Measurements from ENCODE around the gene BTK. TPM values are rescaled to one million over a fixed set of nuclear protein-coding genes. Genes with fewer than 3 reads are reported as not detected.

BTK gene
- total RNA-seq, 2 experiments from 2014 or later, result 0.21 to 0.58 TPM

DNA sequence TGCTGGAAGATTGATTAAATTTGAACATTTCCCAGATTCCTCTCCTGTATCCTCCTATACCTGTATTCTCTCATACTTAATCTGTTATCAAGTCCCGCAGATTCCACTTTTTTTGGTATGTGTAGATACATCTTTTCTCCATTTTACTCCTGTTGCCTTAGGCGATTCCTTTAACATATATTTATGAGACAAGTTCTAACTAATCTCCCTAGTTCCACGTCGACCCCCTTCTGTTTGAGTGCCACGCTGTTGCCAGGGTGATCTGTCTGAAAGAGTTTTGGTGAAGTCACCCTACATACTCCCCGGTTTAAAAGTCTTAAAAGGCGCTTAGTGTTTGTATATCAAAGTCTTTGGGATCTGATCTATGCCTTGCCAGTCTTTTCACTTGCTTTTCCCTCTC, 24.5 kb upstream of the BTK start:
- POLR2A ChIA-PET, result no interaction called here
- intact Hi-C loops (cut with micrococcal nuclease), result loop anchor here (10.0 kb wide), 2 partner anchors 674 to 1454 kb away; no protein-coding TSS in a partner anchor
- peaks cover 2% of the 10 kb centered on the region for H3K27me3 Mint-ChIP-seq

DNA sequence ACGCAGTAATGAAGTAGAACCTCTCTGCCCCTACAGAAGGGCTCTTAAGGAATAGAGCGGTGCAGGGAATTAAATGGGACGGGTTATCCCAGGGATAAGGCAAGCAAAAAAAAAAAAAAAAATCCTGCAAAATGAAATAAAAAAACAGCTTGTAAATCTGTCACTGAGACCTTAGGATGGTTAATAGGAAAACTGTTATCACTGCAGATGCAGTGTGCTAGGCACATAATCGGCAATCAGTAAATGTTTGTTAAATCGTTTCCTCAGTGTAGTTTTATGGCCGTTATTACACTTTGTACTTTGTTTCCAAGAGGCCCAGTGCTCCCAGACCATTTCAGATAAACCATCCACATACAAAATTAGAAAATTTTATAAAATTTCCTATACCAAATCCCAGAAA, 23.1 kb upstream of the BTK start:
- peak overlapping the region; percentile 89 for H3K4me3 Mint-ChIP-seq
- no peak for DNase-seq
- peaks cover 2% of the 10 kb centered on the region for H3K27me3 Mint-ChIP-seq
- CTCF ChIA-PET, result no interaction called here
- no peaks in the 10 kb centered on the region for H3K9me3 Mint-ChIP-seq
- intact Hi-C loops (cut with micrococcal nuclease), result loop anchor here (5.0 to 10.0 kb wide), 2 partner anchors 312 to 1246 kb away; partner anchors contain the start of genes CENPI and GPRASP1
- peaks cover 30% of the 10 kb centered on the region for H3K4me1 Mint-ChIP-seq (ENCODE audit: low read depth)
- peak overlapping the region; percentile 98 for H3K27ac Mint-ChIP-seq
- peaks cover 18% of the 10 kb centered on the region for H3K36me3 Mint-ChIP-seq
- POLR2A ChIA-PET, result interaction anchor here (0.6 kb wide), 1 partner anchor 14 kb away, joined by 3 read pairs; no protein-coding TSS in a partner anchor

More for the DNA sequence above, 24.5 kb upstream of the BTK start:
- H3K36me3 Mint-ChIP-seq, result peaks cover 16% of the 10 kb centered on the region
- H3K4me1 Mint-ChIP-seq (ENCODE audit: low read depth), result peaks cover 38% of the 10 kb centered on the region
- no peak for DNase-seq
- H3K4me3 Mint-ChIP-seq, result peak overlapping the region; percentile 58
- CTCF ChIA-PET, result no interaction called here
- H3K9me3 Mint-ChIP-seq, result no peaks in the 10 kb centered on the region
- peak overlapping the region; percentile 66 for H3K27ac Mint-ChIP-seq

DNA sequence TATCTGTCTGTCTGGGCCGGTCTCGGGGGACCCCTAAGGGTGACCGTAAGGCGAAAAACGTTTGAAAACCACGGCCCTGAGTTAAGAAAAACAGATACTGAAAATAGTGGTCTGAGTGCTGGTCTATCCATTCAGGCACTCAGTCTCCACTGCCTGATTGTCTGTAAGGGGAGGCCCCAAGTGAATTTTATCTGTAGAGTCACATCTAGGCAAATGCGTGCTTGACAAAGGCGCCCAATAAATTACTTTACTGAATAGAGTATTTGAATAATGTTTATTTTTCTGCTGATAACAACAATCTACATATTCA, 22.5 kb upstream of the BTK start:
- intact Hi-C loops (cut with micrococcal nuclease), result loop anchor here (1.0 to 10.0 kb wide), 6 partner anchors 10 to 1246 kb away; partner anchors contain the start of genes CENPI, GPRASP1, TIMM8A and ZMAT1
- Mint-ChIP-seq H3K36me3 (peaks cover 18% of the 10 kb centered on the region), H3K4me3 (peak overlapping the region; percentile 89), H3K9me3 (no peaks in the 10 kb centered on the region), H3K27me3 (peaks cover 2% of the 10 kb centered on the region), H3K27ac (peak overlapping the region; percentile 98), H3K4me1 (ENCODE audit: low read depth) (peaks cover 28% of the 10 kb centered on the region)
- DNase-seq, result no peak
- ChIA-PET POLR2A (no interaction called here), CTCF (no interaction called here)

DNA sequence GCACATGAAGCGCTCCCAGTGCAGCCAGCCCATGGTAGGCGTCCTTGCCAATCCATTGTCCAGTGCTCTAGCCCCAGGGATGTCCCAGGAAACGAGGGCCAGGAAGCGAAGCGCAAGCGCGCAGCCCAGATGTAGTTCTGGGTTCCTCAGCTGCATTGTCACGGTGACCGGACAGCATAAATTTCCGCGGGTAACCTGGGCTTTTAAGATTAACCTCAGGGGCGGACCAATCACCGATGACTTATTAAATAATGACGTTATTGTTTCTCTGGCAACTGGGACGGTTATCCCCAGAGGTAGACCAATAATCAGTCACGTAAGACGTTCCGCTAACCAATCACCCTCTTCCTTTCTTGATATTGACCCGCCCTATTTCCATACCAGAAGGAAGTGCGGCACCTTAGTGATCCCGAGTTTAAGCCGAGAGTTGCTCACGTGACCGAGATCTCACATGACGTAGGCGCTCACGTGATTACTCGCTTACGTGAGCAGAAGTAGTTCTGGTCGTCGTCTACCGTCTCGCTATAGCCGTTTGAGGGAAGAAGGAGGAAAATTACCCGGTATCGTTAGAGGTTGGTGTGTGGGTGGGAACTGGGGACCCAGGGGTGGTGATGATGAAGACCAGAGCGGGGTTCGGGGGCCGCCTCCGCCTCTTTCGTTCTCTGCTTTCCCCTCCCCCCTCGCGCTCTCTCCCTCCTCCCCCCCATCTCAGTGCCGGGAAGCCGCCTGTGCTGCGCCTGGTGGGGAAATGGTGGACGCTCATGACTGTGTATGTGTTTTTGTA, 21.9 kb upstream of the BTK start, which contains the start of the genes GLA and HNRNPH2:
TSS of gene GLA (minus strand) at position 178 of the 784 bp plus-strand sequence. CDS start at position 156, 22 bp downstream.
TSS of gene HNRNPH2 (plus strand) at position 475 of the 784 bp plus-strand sequence. CDS start 3,767 bp downstream, outside the sequence.
- ChIA-PET CTCF (no interaction called here), POLR2A (interaction anchor here (0.7 to 1.3 kb wide), 4 partner anchors 10 to 262 kb away, joined by 3 to 5 read pairs (median 4); partner anchors contain the start of gene RPL36A)
- Mint-ChIP-seq H3K4me1 (ENCODE audit: low read depth) (peaks cover 25% of the 10 kb centered on the region), H3K36me3 (peaks cover 18% of the 10 kb centered on the region), H3K9me3 (no peaks in the 10 kb centered on the region), H3K4me3 (peak within 1 kb of the TSS; percentile 89), H3K27ac (peak within 1 kb of the TSS; percentile 98), H3K27me3 (peaks cover 2% of the 10 kb centered on the region)
- DNase-seq, result peak; percentile 94
- intact Hi-C loops (cut with micrococcal nuclease), result loop anchor here (1.0 to 10.0 kb wide), 6 partner anchors 10 to 1247 kb away; partner anchors contain the start of genes CENPI, GPRASP1, TIMM8A and ZMAT1

DNA sequence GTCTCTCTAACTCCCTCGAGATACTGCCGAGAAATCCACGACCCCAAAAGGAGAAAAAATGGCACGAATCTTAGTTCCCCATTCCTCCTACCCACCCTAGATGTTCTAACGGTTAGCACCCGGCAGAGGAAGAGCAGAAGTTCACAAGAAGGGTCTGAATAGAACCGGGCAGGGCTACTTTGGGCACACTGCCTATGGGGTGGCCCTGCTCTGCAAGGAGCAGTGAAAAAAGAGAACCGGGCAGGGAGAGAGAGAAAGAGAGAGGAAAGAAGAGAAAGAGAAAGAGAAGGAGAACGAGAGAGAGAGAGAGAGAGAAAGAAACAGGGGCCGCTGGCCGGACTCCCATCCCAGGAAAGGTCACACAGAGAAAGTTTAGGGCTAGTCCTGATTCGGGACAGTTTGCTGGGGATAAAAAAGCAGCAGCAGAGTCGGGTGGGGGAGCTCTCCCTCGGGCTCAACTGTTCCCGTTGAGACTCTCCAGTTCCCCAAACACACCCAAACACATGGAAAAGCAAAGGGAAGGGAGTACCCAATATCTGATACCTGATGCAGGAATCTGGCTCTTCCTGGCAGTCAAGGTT, 21.3 kb upstream of the BTK start:
- POLR2A ChIA-PET, result interaction anchor here (0.7 to 1.3 kb wide), 4 partner anchors 9 to 263 kb away, joined by 3 to 5 read pairs (median 4); partner anchors contain the start of gene RPL36A

DNA sequence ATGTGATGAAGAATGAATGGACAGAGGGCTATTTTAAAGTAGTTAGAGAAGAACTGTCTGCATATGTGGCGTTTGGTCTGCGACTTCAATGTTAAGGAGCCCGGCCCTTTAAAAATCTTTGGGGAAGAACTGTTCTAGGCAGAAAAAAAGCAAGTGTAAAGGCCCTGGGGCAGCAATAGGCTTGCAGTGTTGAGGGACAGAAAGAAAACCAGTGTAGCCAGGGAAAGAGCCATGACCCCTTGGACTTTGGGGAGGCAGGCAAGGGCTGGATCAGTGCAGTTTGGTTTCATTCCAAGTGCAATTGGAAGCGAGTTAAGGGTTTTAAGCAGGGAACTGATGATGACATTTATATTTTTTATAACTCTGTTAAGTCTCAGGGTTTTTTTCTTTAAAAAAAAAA, 13.8 kb upstream of the BTK start:
- POLR2A ChIA-PET, result interaction anchor here (1.6 kb wide), 1 partner anchor 9 kb away, joined by 3 read pairs; the partner anchor contains the start of gene RPL36A
- Mint-ChIP-seq H3K4me3 (no peak overlapping the region), H3K9me3 (no peaks in the 10 kb centered on the region), H3K27ac (no peak overlapping the region), H3K4me1 (ENCODE audit: low read depth) (peaks cover 1% of the 10 kb centered on the region), H3K27me3 (no peaks in the 10 kb centered on the region), H3K36me3 (peaks cover 31% of the 10 kb centered on the region)
- CTCF ChIA-PET, result interaction anchor here (1.2 kb wide), 1 partner anchor 15 kb away, joined by 3 read pairs; no protein-coding TSS in a partner anchor
- no peak for DNase-seq
- intact Hi-C loops (cut with micrococcal nuclease), result loop anchor here (10.0 kb wide), 1 partner anchor 1255 kb away; the partner anchor contains the start of gene GPRASP1

More for the DNA sequence above, 21.3 kb upstream of the BTK start:
- peaks cover 18% of the 10 kb centered on the region for H3K36me3 Mint-ChIP-seq
- H3K9me3 Mint-ChIP-seq, result no peaks in the 10 kb centered on the region
- CTCF ChIA-PET, result no interaction called here
- peaks cover 19% of the 10 kb centered on the region for H3K4me1 Mint-ChIP-seq (ENCODE audit: low read depth)
- intact Hi-C loops (cut with micrococcal nuclease), result loop anchor here (5.0 to 10.0 kb wide), 2 partner anchors 310 to 1248 kb away; partner anchors contain the start of genes CENPI and GPRASP1
- DNase-seq, result no peak
- peak overlapping the region; percentile 98 for H3K27ac Mint-ChIP-seq
- peak overlapping the region; percentile 89 for H3K4me3 Mint-ChIP-seq
- H3K27me3 Mint-ChIP-seq, result peaks cover 2% of the 10 kb centered on the region

DNA sequence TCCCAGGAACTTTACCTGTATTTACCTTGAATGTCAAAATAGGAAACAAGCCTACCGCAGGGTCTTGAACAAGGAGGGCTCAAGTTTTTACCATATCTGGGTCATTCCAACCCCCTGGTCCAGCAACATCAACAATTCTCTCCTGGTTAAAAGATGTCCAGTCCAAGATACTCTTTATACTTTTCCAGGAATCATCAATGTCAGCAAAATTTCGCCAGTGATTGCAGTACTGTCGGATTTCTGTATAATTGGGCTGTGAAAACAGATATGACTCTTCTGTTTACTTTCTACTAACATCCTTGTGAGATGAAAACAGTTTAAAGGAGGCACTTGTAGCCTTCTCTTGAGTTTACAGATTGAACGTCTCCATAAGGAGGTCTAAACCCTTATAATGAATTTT, 12.7 kb upstream of the BTK start:
- Mint-ChIP-seq H3K4me1 (ENCODE audit: low read depth) (peaks cover 5% of the 10 kb centered on the region), H3K27ac (no peak overlapping the region), H3K36me3 (peaks cover 34% of the 10 kb centered on the region), H3K9me3 (no peaks in the 10 kb centered on the region), H3K4me3 (no peak overlapping the region), H3K27me3 (no peaks in the 10 kb centered on the region)
- no peak for DNase-seq
- intact Hi-C loops (cut with micrococcal nuclease), result no loop called here
- ChIA-PET POLR2A (interaction anchor here (1.3 kb wide), 1 partner anchor 9 kb away, joined by 4 read pairs; the partner anchor contains the start of genes GLA and HNRNPH2), CTCF (interaction anchor here (1.2 kb wide), 1 partner anchor 16 kb away, joined by 3 read pairs; no protein-coding TSS in a partner anchor)

DNA sequence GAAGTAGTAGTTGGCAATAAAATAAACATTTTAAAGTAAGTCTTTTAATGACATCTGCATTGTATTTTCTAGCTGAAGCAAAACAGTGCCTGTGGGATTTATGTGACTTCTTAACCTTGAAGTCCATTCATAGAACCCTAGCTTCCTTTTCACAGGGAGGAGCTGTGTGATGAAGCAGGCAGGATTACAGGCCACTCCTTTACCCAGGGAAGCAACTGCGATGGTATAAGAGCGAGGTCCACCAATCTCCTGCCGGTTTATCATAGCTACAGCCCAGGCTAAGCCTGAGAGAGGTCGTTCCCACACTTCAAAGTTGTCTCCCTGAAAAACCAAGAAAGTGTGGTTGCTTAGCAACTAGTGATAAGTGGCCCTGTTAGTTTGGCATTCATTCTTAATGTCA, 11.8 kb upstream of the BTK start:
- Mint-ChIP-seq H3K27ac (no peak overlapping the region), H3K4me1 (ENCODE audit: low read depth) (peaks cover 12% of the 10 kb centered on the region), H3K9me3 (no peaks in the 10 kb centered on the region), H3K4me3 (no peak overlapping the region), H3K36me3 (peaks cover 42% of the 10 kb centered on the region), H3K27me3 (no peaks in the 10 kb centered on the region)
- POLR2A ChIA-PET, result interaction anchor here (1.3 kb wide), 1 partner anchor 10 kb away, joined by 4 read pairs; the partner anchor contains the start of genes GLA and HNRNPH2
- DNase-seq, result no peak
- intact Hi-C loops (cut with micrococcal nuclease), result no loop called here
- CTCF ChIA-PET, result no interaction called here

DNA sequence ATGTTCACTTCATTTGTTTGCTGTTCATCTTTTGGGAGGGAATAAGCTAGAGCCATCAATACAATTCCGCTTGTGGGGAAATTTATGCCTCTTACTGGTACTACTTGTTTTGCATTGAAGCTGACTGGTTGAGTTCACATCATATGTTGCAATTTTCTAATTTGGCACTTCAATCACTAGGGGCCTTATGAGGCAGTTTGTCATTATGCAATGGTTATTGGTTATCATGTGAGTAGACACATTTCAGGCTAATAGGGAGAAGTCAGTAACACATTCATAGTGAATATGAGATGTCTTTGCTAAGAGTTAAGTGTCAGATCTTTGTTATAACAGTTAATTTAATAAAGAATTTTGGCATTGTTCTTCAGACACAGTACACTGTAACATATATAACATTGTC, 9.8 kb upstream of the BTK start:
- intact Hi-C loops (cut with micrococcal nuclease), result no loop called here
- Mint-ChIP-seq H3K4me1 (ENCODE audit: low read depth) (peaks cover 15% of the 10 kb centered on the region), H3K9me3 (no peaks in the 10 kb centered on the region), H3K36me3 (peaks cover 57% of the 10 kb centered on the region), H3K27me3 (no peaks in the 10 kb centered on the region), H3K27ac (peak overlapping the region; percentile 45), H3K4me3 (no peak overlapping the region)
- ChIA-PET POLR2A (interaction anchor here (1.2 kb wide), 2 partner anchors 12 to 17 kb away, joined by 3 to 4 read pairs; partner anchors contain the start of gene GLA), CTCF (no interaction called here)
- DNase-seq, result no peak

DNA sequence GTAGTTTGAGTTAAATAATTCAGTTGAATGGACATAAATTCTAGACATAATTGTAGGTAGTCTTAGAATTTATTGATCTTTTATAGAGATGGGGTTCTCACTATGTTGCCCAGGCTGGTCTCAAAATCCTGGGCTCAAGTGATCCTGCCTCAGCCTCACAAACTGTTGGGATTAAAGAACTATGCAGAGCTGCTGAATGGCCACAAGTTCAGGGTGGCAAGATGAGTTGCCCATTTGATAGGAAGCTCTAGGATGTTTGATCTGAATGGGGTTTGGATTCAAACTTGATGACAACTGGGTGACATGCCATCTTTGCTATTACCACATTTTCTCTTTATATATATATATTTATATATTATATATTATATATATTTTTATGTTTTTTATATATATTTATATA, 8.4 kb upstream of the BTK start:
- H3K27me3 Mint-ChIP-seq, result no peaks in the 10 kb centered on the region
- peaks cover 46% of the 10 kb centered on the region for H3K36me3 Mint-ChIP-seq
- DNase-seq, result no peak
- POLR2A ChIA-PET, result interaction anchor here (0.6 to 1.1 kb wide), 2 partner anchors 10 to 15 kb away, joined by 3 read pairs; no protein-coding TSS in a partner anchor
- no peaks in the 10 kb centered on the region for H3K9me3 Mint-ChIP-seq
- CTCF ChIA-PET, result no interaction called here
- intact Hi-C loops (cut with micrococcal nuclease), result no loop called here
- peak overlapping the region; percentile 81 for H3K27ac Mint-ChIP-seq
- H3K4me1 Mint-ChIP-seq (ENCODE audit: low read depth), result peaks cover 15% of the 10 kb centered on the region
- no peak overlapping the region for H3K4me3 Mint-ChIP-seq

DNA sequence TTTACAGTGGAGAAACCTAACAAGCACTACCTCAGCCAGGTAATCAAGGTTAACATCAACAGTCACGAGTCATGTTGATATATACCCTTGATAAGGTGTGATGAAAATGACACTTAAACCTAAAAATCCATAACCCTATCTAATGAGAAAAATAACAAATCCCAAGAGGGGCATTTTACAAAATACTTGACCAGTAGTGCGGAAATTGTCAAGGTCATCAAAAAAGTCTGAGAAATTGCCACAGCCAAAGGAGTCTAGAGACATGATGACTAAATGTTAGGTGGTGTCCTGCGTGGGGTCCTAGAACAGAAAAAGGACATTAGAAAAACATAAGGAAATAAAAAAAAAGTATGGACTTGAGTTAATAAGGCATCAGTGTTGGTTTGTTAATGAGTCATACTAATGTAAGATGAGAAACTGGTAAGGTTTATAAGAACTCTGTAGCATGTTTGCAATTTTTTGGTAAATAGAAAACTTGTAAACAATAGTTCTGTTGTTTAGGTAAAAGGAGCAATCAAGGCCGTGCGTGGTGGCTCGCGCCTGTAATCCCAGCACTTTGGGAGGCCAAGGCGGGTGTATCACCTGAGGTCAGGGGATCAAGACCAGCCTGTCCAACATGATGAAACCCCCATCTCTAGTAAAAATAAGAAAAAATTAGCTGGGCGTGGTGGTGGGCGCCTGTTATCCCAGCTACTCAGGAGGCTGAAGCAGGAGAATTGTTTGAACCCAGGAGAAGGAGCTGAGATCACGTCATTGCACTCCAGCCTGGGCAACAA, 7.7 kb upstream of the BTK start:
- Mint-ChIP-seq H3K27ac (peak overlapping the region; percentile 81), H3K4me3 (peak overlapping the region; percentile 94), H3K36me3 (peaks cover 42% of the 10 kb centered on the region), H3K9me3 (no peaks in the 10 kb centered on the region), H3K27me3 (no peaks in the 10 kb centered on the region), H3K4me1 (ENCODE audit: low read depth) (peaks cover 15% of the 10 kb centered on the region)
- ChIA-PET POLR2A (interaction anchor here (1.1 kb wide), 1 partner anchor 10 kb away, joined by 3 read pairs; no protein-coding TSS in a partner anchor), CTCF (no interaction called here)
- intact Hi-C loops (cut with micrococcal nuclease), result no loop called here
- no peak for DNase-seq
